NCI-H1048 (cell line): ENCODE results near the gene RSAD1.

Experiments used
- DNase-seq: peaks from one replicate; lab custom pipeline; 2025; lab: John Stamatoyannopoulos, UW

Gene RSAD1

DNA sequence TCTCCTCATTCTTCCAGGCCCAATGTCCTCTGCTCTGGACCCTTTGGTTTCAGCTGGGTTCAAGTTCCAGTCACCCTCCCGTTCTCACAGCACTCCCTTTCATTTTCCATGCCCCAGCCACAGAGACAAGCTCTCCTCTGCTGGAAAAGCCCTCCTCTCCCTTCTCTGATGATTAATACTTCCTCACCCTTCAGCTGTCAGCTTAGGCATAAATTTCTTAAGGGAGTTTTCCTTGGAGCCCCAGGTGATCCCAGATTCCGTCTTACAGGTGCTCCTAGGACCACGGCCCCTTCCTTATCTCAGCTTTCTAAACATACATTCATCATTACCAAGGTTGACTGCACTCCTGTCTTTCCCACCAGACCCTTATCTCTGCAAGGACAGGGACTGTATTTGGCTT is 20.4 kb upstream of the RSAD1 start:
- no peak for DNase-seq

DNA sequence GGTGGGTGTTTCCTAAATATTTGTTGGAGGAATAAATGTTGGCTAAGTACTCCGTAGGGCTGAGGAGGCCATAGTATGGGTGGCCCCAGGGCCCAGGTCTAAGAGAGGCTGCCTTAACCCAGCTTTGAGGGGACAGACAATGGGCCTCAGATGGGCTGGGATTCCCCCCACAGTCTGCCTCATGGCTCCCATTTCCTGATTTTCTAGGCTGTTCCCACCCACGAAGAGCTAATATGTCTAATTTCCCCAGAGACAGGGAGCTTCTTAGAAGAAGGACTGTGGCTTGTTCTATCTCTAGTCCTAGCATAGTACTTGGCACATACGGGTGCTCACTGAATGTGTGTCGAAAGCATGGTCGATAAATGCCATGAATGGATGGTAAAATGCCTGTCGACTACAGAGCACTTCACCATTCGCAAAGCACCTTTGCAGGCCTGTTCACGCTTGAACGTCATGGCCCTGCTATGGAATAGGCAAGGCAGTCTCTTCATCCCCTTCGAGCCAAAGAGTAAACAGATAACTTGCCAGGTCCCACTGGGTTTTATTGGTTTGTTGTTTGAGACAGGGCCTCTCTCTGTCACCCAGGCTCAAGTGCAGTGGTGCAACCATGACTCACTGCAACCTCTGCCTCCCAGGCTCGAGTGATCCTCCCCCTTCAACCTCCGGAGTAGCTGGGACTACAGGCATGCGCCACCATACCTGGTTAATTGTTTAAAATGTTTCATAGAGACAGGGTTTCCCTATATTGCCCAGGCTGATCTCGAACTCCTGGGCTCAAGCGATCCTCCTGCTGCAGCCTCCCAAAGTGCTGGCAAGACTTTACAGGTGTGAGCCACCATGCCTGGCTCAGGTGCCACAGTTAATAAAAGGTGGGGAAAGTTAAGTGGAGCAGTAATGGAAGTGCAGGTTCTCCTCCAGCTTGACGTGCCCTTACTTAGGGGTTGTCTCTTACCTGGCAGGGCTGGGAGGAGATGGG is 19.7 kb upstream of the RSAD1 start:
- DNase-seq = no peak

DNA sequence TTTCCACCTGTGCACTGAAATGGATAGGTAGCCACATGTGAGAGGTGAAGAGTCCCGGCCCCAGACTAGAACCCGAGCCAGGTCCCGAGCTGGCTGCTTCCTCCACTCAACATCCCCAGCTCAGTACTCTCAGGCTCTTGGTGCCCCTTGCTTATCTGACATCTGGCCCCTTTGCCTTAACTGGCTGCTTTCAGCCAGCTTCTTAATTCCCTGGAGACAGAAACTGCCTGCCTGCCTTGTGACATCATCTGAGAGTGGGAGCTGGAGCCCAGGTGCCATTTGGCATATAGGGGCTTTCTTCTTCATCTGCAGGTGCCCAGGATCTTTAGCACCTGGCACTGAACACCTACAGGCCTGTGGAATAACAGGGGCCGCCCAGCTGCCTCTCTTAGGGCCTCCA is 18.9 kb upstream of the RSAD1 start:
- no peak for DNase-seq

DNA sequence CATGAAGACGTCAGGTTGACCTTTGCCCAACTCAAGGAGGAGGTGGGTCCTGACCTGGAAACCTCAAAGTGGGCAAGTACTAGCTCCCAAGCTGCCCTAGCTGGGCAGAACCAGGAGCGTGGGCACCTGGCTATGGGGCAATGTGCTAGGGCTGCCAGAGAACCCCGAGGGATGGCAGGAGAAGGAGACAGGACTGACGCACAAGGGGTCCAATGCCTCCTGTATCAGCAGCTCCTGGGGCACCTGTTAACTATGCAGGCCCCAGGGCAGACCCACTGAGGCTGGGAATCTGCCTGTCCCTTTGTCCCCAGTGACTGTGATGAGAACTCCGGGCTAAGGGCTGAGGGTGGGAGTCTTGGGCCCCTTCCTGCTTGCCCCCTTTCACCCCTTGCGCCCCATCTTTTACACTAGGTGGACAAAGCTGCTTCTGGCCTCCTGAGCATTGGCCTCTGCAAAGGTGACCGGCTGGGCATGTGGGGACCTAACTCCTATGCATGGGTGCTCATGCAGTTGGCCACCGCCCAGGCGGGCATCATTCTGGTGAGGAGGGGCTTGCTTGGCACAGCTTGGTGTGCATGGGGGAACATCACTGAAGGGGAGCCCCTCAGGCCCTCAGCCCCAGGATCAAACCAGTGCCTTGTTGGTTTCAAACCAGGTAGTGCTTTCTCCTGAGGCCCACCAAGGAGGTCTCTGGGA is 17.7 kb upstream of the RSAD1 start:
- no peak for DNase-seq

DNA sequence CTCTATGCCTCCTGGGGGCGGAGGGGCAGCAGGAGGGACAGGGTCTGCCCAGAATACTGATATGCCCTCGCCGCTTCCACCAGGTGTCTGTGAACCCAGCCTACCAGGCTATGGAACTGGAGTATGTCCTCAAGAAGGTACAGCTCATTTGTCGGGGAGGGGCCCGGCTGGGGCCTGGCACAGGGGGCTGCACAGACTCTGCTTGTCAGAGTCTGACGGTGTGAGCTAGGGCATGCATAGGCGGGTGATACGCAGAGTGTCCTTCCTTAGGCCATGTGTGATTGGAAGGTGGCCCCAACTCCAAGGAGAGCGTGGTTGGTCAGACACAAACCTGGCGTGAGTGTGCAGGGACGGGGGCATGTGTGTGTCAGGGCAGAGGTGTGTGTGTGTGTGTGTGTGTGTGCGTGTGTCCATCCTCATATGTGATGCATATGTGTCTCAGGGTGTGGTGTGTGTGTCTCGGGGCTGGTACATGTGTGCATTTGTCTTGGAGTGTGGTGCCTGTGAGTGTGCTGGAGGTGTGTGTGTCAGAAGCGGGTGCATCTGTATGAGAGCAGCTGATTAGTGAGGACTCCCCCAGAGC is 17.0 kb upstream of the RSAD1 start:
- DNase-seq = no peak

DNA sequence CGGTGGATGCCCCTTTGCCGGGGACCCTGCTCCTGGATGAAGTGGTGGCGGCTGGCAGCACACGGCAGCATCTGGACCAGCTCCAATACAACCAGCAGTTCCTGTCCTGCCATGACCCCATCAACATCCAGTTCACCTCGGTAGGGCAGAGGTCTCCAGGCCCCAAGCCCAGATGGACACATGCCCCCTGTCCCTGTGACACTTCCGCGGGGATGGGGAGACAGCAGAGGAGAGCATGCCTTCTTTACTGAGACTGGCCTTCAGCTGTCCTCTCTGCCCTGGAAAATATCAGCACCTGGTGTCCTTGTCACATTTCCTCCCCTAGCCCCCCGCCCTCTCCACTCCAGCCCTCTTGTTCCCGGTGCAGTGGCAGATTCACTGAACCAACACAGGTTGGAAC is 16.2 kb upstream of the RSAD1 start:
- no peak for DNase-seq

DNA sequence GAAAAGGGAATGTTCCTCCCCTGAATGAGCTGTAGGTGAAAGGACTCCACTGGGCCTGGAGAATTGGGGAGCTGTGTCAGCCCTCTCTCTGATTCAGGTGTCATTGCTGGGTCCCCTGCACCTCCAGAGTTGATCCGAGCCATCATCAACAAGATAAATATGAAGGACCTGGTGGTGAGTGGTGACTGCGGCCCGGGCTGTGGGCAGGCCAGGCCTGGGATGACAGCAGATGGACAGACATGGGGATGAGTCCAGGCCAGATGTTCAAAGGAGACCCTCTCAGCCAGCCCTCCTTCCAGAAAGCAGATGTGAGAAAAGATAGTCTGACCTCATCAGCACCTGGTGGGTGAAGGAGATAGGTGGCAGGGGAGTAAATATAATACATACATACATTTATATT is 14.5 kb upstream of the RSAD1 start:
- DNase-seq = no peak

DNA sequence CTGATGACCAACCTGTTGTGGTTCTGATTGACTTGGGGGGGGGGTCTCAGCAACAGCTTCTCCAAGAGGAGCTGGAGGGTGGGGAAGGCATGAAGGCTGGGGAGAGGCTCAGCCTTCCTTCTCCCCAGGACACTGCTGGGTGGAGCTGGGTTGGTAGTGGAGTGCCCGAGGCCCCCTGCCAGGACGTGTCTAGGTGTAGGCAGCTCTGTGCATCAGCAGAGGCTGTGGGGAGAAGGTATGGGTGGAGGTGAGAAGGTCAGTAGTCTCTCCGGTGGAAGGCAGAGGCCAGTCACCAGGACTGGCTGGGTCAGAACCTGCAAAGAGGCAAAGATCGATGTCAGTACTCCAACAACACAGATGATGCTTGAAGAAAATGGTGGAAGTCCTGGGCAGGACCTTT is 13.9 kb upstream of the RSAD1 start:
- DNase-seq = no peak

DNA sequence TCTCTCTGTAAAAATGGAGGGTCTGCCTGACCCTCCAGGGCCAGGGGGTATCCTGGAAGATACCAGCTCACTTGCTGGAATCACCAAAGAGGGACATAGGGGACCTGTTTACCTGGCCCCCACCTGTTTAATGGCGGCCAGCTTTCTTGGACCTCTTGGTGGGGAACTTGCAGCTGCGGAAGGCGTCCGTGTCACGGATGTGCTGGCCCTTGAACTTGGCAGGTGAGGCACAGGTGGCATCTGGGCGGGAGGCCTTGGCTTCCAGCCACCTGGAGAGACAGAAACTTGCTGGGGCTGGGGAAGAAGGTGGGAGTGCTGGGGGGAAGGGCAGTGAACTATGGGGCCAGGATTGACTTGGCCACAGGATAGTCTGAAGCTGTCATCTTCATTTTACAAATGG is 13.5 kb upstream of the RSAD1 start:
- no peak for DNase-seq

DNA sequence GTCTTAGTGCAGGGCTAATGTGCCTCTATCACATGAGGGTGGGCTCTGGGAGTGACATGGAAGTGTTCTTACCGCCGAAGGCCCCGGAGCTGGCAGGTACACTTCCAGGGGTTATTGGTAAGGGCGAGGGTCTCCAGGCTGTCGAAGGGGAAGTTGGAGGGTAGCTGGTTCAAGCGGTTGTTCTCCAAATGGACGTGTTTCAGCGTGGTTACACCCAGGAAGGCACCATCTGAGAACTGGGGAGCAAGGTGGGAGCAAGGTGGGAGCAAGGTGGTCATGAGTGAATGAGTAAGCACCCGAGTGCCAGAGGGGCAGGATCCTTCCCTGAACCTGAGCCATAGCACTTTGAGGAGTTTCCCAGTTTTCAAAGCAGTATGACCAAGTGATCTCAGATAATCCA is 13.0 kb upstream of the RSAD1 start:
- DNase-seq = no peak

DNA sequence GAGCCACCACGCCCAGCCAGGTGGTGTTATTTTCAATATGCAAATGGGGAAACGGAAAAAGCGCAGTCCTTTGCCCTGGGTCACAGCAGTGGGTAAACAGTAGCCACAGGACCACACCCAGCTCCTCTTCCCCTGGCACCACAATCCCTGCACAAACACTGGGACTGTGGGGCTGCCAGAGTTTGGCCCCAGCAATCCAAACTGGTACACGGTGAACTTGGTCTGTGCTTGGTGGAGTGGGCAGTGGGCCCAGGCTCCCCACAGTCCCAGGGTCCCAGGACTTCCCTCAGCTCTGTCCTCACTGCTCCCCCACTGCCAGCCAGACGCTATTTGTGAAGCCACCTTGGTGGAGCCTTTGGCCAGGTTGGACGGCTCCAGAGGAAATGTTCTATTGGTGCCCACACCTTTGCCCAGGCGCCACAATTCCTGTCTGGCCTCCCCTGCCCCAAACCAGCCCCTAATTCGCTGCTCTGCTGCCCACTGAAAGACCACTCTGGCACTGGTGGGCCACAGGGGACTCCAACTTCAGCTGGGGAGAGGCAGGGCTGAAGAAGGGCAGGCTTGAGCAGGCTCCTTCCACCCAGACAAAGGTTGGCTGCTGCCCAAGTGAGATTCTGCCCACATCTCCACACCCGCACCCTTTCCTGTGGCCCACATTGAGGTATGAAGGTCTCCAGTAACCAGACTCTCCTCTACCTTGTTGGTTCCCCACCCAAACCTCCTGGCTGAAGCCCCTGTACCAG is 12.1 kb upstream of the RSAD1 start:
- no peak for DNase-seq

DNA sequence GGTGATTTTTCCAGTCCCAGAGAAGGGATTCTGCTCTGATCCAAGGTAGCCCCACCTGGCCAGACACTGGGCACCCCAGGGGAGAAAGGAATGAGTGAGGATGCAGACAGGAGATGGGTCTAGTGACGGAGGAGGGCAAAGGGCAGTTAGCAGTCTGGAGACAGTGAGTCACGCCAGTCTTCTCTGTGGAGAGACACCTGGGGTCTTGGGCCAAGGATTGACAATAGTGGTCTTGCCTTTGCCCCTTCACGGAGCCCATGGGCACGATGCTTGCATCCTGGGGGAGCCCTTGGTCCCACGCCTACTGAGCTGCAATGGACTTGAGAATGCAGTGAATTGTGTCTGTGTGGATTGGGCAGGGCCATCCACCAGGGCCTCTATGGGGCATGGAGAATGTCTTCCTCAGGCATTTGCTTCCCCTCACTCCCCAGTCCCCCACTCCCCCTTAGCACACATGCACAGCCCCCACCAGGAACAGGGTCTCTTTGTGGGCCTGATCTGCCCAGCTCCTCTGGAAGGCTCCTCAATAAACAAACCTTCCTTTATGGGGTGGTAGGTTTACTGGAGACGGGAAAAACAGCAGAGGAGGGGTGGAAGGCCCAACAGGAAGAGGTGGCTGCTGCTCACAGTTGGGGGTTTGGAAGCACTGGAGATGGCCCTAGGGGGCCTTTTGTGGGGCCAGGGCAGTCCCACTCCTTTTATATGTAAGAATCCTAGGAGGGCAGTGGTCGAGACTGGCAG is 11.4 kb upstream of the RSAD1 start:
- no peak for DNase-seq

DNA sequence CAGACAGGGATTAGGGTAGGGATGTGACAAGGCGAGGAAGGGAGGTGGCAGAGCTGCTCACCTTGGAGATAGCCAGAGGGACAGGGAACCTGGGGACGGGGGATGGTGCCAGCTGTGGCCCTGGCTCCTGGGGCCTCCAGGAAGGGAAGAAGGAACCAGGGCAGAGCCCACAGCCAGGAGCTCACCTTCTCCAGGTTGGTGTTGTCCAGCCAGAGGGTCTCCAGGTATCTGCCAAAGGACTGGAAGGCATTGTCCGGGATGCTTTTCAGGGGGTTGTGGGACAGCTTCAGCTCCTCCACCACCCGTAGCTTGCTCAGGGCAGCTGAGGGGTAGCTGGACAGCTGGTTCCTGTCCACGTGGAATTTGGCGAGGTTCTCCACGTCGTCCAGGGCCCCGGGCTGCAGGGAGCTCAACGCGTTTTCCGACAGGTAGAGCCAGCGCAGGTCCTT is 10.8 kb upstream of the RSAD1 start:
- no peak for DNase-seq

DNA sequence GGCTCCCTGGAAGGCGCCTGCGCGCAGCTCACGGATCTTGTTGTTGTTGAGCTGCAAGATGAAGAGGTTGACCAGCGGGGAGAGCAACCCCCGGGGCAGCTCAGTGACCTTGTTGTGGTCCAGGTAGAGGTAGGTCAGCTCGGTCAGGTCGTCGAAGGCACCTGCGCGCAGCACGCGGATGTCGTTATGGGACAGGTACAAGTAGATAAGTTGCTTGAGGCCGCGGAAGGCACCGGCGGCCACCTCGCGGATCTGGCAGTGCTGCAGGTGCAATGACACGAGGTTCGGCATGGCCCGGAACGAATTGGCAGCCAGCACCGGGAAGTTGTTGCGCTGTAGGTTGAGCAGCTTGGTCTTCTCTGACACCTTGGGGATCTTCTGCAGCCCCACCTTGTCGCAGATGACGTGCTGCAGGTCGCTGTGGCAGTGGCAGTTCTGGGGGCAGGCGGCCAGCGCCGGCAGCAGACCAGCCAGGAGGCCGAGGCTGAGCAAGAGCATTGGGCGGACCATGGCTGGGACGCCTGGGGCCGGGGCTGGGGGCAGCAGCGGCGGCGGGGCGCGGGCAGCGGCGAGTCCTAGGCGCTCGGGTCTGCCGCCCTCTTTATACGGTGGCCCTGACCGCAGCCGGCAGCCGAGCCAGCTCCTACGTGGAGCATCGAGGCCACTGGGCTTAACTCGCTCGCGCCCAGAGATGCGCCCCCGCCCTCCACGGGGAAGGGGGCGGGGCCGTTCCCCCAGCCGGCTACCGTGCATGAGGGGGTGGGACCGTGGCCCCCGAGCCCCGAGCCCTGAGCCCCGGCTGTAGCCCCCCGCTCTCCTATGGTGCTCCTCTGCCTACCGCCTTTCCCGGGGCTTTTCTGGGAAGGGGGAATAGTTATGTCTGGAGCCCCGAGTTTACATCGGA is 10.1 kb upstream of the RSAD1 start, which contains the start of gene CHAD:
CHAD (minus strand) TSS at position 577 of the 904 bp plus-strand sequence; CDS start at position 510, 67 bp downstream.
- no peak for DNase-seq

DNA sequence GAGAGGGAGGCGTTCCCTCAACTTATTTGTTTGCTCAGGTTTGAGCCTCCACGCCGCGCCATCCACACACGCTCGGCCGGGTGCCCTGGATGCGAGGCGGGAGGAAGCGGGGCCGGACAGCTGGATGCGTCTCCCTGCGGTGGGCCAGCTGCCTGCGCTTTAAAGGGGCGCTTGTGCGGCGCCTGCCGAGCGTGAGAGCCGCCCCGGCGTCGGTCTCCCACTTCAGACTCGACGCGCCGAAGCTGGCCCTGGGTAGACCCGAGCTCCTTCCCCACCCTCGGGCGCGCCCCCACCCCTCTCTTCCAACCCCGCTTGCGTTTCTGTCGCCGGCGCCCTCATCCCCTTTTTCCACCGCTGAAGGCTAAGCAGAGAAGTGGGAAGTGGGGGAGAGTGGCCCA is 9.5 kb upstream of the RSAD1 start:
- DNase-seq = no peak

DNA sequence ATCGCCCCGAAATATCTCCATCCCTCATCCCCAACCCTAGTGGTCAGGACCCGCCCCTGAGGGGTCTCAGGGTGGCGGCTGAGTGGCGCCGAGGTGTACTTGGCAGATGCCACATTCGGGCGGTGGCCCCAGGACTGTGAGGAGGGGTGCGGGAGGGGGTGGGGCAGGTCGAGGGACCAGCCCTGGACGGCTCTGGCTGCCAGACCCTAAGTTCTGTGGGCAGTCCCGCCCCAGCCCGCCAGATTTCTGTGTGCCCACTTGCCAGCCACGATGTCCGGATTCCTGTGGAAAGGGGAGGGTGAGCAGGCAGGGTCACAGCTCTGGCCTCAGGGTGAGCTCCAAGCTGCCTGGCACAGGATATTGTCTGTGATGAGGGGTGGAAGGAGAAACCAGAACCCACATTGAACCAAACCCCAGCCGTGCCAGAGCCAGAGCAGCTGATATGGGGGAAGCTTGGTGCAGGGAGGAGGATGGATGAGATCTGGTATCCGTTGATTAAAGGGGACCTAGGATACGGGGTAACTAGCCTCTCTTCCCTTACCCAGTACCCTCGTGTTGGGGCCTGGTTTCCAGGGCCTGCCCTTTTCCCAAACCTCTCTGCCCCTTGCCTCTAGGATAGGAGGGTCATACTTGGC is 8.9 kb upstream of the RSAD1 start:
- no peak for DNase-seq

DNA sequence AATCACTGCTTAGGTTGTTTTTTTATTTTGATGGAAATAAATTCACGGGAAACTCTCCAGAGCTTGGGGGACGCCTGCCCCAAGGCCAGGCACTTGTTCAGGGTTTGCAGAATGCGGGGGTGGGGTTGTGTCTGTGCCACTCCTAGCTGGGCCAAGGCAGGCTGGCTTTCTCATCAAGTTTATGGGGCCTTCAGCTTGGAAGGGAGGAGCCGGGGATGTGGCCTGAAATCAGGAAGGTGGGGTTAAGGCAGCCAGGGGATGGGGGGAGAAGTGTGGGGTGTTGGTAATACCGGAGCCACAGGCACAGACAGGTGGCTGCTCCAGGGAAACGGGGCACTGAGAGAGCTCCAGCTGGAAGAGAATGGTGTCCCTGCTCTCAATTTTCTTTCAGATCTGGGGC is 8.2 kb upstream of the RSAD1 start:
- no peak for DNase-seq

DNA sequence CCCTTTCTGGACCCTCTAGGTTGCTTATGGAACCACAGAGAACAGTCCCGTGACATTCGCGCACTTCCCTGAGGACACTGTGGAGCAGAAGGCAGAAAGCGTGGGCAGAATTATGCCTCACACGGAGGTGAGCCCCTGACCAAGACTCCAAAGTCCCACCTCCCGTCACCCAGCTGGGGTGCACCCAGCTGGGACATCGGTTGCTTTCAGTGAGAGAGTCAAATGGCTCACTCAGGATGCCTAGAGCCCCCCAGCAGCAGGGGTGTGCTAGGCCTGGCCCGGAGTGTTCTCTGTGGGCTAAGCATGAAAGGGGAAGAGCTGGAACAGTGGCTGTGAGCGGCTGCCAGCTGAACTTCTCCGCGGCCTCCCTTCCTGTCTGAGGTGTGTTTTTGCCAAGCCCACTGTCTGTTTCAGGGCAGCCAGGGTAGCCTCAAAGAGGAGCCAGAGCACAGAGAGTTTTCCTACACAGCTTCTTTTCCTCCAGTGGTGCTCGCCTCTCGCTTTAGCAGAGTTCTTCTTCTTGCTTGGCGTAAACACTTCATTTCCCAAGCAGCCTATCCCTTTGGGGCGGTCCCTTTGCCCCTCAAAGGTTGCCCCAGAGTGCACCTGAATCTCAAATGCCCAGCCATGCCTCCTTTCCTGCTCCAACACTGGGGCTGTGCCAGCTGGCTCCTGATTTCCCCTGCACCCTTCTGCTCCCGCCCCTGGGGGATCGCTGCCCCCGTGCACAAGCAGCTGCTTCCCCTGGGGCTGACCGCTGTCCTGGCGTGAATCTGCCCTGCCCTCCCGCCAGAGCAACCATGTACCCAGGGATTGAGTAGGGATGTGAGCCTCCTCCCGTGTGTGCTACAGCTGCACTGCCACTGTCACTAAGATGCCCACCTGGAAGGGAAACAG is 7.4 kb upstream of the RSAD1 start:
- DNase-seq = no peak

DNA sequence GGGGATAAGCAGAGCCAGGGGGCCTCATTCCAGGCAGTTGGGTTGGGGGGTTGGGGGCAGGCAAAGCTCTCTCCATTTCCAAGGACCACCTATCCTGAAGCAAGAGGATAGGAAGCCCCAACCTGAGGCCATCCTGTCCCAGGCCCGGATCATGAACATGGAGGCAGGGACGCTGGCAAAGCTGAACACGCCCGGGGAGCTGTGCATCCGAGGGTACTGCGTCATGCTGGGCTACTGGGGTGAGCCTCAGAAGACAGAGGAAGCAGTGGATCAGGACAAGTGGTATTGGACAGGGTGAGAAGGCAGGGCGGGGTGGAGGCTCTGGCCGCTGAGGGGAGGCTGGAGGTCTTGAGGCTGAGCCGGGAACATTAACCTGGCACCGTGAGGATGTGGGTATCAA is 6.4 kb upstream of the RSAD1 start:
- DNase-seq = no peak
